NCI-H446 (cell line): ENCODE measurements around the gene TLK1.
"Not testable (repeated sequence)": the region's sequence is repeated elsewhere in the genome, so short reads cannot be mapped to it uniquely, and the experiment has no call there.

Experiments
- DNase-seq, 2 experiments: peaks; one replicate each; lab custom pipeline; 2025; lab: John Stamatoyannopoulos, UW

TLK1 gene

GRCh38 chr2:171083451-171083850, 77.2 kb downstream of the TLK1 start:
- no peak for DNase-seq

DNA sequence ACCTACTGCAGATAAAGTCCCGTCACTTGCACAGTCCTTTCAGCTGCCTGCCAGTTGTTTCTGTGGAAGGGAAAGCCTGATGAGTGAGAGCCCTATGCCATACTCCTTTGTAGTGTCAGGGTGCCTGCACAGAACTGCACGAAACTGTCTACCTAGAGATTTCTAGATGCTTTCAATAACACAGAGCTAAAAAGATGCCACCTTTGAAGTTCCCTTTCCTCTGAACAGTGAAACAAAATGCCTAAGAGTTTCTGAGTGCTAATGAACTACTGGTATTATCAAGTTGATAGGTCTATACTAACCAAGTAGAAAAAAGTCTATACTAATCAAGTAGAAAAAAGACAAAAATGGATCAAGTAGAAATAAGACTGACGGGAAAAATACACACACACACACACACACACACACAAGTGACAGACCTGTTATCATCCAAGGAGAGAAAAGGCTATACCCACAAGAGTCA, 79.0 kb downstream of the TLK1 start:
- DNase-seq, result no peak

GRCh38 chr2:171080607-171081006, 80.1 kb downstream of the TLK1 start:
- no peak for DNase-seq

- DNase-seq, result not testable (repeated sequence)
These were observed 84.3 kb downstream of the TLK1 start for GRCh38 chr2:171076422-171076821.

- DNase-seq, result no peak
These were observed 88.5 kb downstream of the TLK1 start for GRCh38 chr2:171072164-171072563.

DNA sequence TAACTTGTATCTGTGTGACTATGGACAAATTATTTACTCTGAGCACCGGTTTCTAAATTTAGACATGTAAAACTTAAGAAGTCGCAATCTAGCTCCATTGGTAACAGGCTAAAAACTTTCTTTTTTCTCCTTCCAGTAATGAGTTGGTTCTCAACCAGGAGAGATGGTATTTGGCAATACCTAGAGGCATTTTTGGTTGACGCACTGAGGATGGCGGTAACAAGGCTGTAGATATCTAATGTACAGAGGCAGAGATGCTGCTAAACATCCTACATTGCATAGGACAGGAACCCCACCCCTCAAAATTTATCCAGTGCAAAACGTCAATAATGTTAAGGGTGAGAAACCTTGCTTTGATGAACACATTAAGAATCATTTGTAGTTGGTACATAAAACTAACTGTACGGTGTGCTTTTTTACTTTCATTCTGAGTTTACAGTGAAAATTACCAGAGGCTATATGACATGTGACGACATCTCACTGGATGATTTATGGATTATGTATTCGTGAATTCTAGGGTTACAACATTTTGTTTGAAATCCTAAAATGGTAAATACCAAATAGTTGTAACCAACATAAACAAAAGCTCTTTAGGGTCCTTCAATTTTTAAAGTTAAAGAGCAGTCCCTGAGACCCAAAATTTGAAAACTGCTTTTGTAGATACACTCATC, 91.3 kb downstream of the TLK1 start:
- DNase-seq, result no peak

- DNase-seq, result no peak
These were observed 94.6 kb downstream of the TLK1 start for GRCh38 chr2:171066110-171066509.

DNA sequence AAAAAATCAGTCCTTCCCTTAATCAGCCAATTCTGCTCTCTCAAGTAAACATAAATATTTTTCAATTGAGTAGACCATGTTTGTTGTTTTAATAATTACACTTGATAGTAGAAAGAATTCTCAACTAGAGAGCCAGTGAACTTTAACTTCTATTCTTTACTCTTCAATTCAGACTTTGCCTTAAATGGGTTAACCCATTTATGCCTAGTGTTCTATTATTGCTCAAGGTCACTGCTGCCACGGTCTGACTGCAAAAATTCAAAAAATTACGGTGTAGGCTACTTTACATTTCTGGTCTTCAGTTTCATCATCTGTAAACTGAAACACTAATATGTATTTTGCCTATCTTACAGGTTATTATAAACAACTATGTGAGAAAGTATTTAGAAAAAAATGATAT, 103.1 kb downstream of the TLK1 start:
- no peak for DNase-seq

DNA sequence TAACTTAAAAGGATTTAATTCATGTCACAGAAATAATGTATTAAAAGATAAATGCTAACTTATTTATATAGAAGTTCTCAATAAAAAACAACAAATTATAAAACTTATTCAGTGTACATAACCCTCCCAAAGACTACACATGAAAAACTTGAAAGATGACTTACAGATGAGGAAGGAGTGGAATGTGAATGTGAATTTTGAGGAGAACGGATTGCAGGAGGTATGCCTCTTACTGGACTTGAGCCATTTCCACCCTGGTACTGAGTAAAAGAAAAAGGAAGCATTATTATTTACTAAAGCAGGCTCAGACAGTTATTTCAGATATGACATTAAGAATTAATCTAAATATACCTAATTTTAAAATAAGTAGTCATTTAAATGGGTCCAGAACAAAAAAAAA, 104.4 kb downstream of the TLK1 start:
- DNase-seq, result no peak

DNA sequence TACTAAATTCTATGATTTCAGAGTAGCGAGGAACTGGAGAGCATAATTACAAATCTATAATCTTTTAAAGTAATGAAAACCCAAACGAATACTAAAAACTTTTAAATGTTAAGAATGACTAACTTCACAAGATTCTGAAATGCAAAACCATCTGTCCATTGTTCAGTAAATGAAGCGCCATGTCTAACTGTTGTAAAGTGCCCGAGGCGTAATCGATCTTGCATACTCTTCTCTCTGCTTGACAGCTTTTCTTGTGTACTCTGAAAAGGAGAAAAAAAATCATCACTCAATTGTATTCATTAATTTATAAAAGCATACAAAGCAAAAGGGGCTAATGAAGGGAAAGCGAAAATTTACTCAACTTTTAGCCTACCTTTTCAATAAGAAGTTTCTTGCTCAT, 111.0 kb downstream of the TLK1 start:
- no peak for DNase-seq

- DNase-seq, result no peak
These were observed 114.6 kb downstream of the TLK1 start for GRCh38 chr2:171046048-171046560.

DNA sequence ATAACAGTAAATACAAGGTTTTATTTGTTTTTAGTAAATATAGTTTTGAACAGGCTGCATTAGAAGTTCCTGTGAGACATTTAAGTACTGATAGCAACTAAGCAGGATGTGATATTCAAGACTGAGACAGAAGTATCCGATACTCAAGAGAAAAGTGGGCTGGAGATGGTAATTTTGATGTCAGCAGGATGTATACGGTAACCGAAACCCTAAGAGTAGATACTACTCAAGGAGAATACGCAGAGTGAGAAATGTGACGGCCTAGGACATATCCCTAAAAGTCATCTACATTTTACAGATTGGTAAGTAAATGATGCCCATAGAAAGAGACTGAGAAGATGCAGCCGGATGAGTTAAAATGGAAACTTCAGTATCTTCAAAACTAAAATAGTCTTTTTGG, 116.3 kb downstream of the TLK1 start:
- DNase-seq, result no peak

DNA sequence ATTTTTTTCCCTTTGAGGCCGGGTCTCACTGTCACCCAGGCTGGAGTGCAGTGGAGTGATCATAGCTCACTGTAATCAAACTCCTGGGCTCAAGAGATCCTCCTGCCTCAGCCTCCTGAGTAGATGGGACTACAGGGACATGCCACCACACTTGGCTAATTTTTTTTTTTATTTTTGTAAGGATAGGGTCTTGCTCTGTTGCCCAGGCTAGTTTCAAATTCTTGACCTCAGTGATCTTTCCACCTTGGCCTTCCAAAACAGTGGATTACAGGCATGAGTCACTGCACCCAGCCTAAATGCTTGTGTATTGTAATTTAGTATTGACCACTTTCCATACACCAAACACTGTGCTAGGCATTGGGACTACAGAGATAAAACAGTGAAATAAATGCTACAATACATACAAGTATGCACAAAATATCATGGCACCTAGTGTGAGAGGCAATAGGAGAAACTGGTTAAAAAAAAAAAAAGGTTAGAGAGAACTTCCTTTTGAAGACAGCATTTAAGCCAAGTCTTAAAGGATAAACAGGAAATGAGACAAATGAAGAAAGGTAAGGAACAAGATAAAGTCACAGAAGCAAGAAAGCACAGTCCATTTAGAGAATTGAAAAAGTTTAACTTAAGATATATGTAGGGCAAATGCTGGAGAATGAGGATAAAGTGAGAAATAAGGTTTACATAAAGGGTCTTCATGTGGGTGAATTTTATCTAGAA, 118.3 kb downstream of the TLK1 start:
- no peak for DNase-seq

- no peak for DNase-seq
These were observed 124.2 kb downstream of the TLK1 start for GRCh38 chr2:171036532-171036931.

GRCh38 chr2:171034315-171034714, 126.4 kb downstream of the TLK1 start:
- no peak for DNase-seq

GRCh38 chr2:171025214-171025613, 135.5 kb downstream of the TLK1 start:
- DNase-seq, result no peak

- no peak for DNase-seq
These were observed 142.2 kb downstream of the TLK1 start for GRCh38 chr2:171018522-171018921.

DNA sequence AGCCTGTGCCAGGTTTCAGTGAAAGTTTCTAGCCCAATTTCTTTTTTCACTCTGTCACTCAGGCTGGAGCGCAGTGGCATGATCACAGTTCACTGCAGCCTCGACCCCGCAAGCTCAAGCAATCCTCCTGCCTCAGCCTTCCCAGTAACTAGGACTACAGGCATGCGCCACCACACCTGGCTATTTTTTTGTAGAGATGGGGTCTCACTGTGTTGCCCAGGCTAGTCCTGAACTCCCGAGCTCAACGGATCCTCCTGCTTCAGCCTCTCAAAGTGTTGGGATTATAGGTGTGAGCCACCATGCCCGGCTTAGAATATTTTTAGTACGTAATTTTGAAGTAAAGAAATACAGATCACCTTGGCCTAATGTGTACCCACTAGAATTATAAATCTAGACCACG, 144.6 kb downstream of the TLK1 start:
- no peak for DNase-seq

- no peak for DNase-seq
These were observed 146.8 kb downstream of the TLK1 start for GRCh38 chr2:171013851-171014250.

DNA sequence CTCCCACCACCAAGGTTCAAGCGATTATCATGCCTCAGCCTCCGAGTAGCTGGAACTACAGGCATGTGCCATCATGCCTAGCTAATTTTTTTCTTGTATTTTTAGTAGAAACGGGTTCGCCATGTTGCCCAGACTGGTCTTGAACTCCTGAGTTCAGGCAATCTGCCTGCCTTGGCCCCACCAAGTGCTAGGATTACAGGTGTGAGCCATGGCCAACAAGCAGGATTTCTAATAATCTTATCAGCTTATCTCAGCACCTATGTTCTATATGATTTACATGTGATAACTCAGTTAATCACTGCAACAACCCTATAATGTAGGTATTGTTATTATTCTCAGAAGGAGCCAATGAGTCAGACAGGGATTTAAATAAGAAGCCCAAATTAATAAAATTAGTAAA, 151.3 kb downstream of the TLK1 start:
- DNase-seq, result no peak

DNA sequence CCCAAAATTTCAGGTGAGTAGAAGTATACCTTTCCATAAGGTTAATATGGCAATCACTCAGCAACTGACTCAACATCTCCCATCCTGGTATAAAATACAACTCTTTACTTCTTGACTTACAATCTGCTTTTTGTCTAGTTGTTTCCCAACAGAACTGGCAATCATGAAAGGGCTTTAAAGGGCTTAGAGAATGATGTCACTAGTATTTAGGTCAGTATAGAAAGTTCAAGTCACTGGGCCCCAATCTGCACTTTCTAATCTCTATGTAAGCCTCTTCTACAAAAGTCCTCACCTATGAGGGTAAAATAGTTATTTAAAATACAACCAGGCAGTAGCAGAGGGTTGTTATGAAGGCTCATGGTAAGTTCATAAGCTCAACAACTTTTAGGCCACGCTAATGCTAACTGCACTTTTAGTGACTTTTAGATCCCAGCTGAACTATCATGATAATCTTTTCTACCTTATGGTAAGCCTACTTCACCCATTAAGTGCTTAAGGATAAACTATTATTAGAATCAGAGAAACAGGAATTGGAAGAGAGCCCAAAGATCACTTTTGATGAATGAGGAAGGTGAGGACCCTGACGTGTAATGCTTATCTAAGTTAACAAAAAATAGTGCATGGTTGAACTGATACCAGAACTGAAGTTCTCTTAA, 152.0 kb downstream of the TLK1 start:
- DNase-seq, result no peak

- DNase-seq, result no peak
These were observed 155.9 kb downstream of the TLK1 start for GRCh38 chr2:171004833-171005232.

DNA sequence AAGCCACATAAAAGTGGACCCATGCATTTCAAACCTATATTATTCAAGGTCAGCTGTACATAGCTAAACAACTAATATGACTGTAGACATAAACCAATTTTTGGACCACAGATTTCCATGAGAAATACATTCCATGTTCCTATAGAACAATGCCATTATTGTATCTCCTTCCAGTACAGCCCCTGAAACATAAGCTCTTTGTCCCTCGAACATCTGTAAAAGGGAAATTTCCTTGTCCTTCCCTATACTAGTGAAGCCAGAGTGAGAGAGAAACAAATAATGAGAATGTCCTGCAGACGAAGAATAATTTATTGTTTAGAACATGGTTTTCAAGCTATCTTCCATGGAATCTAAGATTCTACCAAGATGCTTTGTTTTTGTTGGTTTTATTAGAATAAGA, 156.3 kb downstream of the TLK1 start:
- no peak for DNase-seq
